ENCODE results near the gene CEP131. TPM values are rescaled to one million over a fixed set of nuclear protein-coding genes. Genes with fewer than 3 reads are reported as not detected.

CEP131 gene
- total and polyA plus RNA-seq, 2 of the 8 experiments (the other 6 are each of a cell fraction or from before 2014, with no cell fraction given) = 5.9 to 23.2 TPM

GRCh38 chr17:81234506-81234855 is 11.7 kb upstream of the CEP131 start:
- Histone ChIP-seq H3K4ac (replicated peaks; ENCODE audit: insufficient read length, low read depth, low read length) (no peak overlapping the region), H4K20me1 (replicated peaks in 1 of 2; ENCODE audit: control insufficient read depth in 1 of 2, insufficient read depth in 2 of 2, low read length in 2 of 2) (peaks cover 4 to 18% of the 10 kb centered on the region in 2 experiments), H3K9me3 (ENCODE audit: insufficient read depth in 2 of 2, low read depth in 1 of 2, low read length in 1 of 2) (no peaks in the 10 kb centered on the region; a peak in 1 of 4 replicates), H3K23ac (ENCODE audit: insufficient read length) (no peak overlapping the region), H2BK20ac (ENCODE audit: low read length) (no peak overlapping the region), H2BK5ac (ENCODE audit: low read depth, low read length) (no peak overlapping the region), H3K18ac (ENCODE audit: extremely low read depth, low read length) (no peak overlapping the region), H3K79me1 (ENCODE audit: low read depth, low read length) (peaks cover 9% of the 10 kb centered on the region), H2BK120ac (replicated peaks; ENCODE audit: low read depth, low read length) (no peak overlapping the region), H3K23me2 (ENCODE audit: low read depth, low read length) (peaks cover 2% of the 10 kb centered on the region; the same call in 1 of the 2 replicates), H4K8ac (ENCODE audit: extremely low read depth, insufficient read depth, low read length) (no peak overlapping the region; the same call in 1 of the 2 replicates), H2BK12ac (ENCODE audit: low read depth, low read length) (no peak overlapping the region), H3K4me3 (ENCODE audit: extremely low read depth in 1 of 4, insufficient read depth in 2 of 4, low read depth in 3 of 4, low read length in 4 of 4) (no peak overlapping the region), H3K36me3 (ENCODE audit: control insufficient read depth in 2 of 4, insufficient read depth in 4 of 4, low read length in 3 of 4) (peaks cover 0 to 18% (median 4%) of the 10 kb centered on the region in 4 experiments; a peak in 5 of 8 replicates), H4K91ac (replicated peaks; ENCODE audit: insufficient read length, low read length) (no peak overlapping the region), H2BK15ac (ENCODE audit: low read length) (no peak overlapping the region), H3K27me3 (replicated peaks in 1 of 4; ENCODE audit: control insufficient read depth in 3 of 4, extremely low read depth in 1 of 4, insufficient read depth in 3 of 4, low read length in 3 of 4) (no peaks in the 10 kb centered on the region), H3K27ac (ENCODE audit: low read depth, low read length) (no peak overlapping the region), H2AK5ac (ENCODE audit: low read depth, low read length) (no peak overlapping the region), H3K79me2 (ENCODE audit: control insufficient read depth in 1 of 2, insufficient read depth in 2 of 2, low read length in 2 of 2) (peaks cover 0 to 12% of the 10 kb centered on the region in 2 experiments; a peak in 1 of 4 replicates), H3K4me2 (ENCODE audit: insufficient read depth in 1 of 2, low read depth in 2 of 2, low read length in 2 of 2) (no peak overlapping the region), H3K14ac (ENCODE audit: insufficient read length) (no peak overlapping the region), H3K9ac (replicated peaks in 1 of 4; ENCODE audit: extremely low read depth in 1 of 4, low read depth in 3 of 4, low read length in 3 of 4) (no peak overlapping the region), H3K56ac (replicated peaks; ENCODE audit: insufficient read length, low read depth, low read length) (no peak overlapping the region), H2AFZ (ENCODE audit: low read length) (no peak overlapping the region), H4K5ac (ENCODE audit: insufficient read length, low read depth, low read length) (no peak overlapping the region), H3K4me1 (replicated peaks in 1 of 4; ENCODE audit: control insufficient read depth in 3 of 4, insufficient read depth in 4 of 4, low read length in 3 of 4) (peaks cover 0 to 9% (median 3%) of the 10 kb centered on the region in 4 experiments; a peak in 5 of 7 replicates)
- CTCF ChIA-PET (ENCODE audit: partially characterized antibody) = interaction anchor here (1.1 to 1.2 kb wide), 2 partner anchors 16 to 105 kb away, joined by 3 read pairs; no protein-coding TSS in a partner anchor
- 91% methylated on average over 13 of the region's 13 CpGs; no CpG with 5 or more reads in 1 of the 2 experiments for WGBS, 2 experiments (ENCODE audit: extremely low coverage in 1 of 2, insufficient coverage in 1 of 2, insufficient read length in 1 of 2, insufficient replicate concordance in 2 of 2, low coverage in 1 of 2, low lambda C conversion rate in 2 of 2, missing lambda C conversion rate in 1 of 2)
- POLR2A ChIA-PET (ENCODE audit: partially characterized antibody) = no interaction called here
- no peak for FAIRE-seq
- DNase-seq (ENCODE audit: low read depth in 1 of 2, low spot score in 2 of 2) = no peak
- no peak for TF ChIP-seq SIN3A (conservative IDR thresholded peaks at IDR 0.05 in 1 of 2, IDR thresholded peaks at IDR 0.05 in 1 of 2; ENCODE audit: low read depth in 1 of 2, low read length in 2 of 2)

Data from H1 (cell line).